ENCODE measurements around the gene FBXO28.
A peak's percentile ranks its signal among the peaks of the same experiment; 100 is the strongest.
"Not testable (repeated sequence)": the region's sequence is repeated elsewhere in the genome, so short reads cannot be mapped to it uniquely, and the experiment has no call there.

The FBXO28 gene

GRCh38 chr1:224113918-224114786, at the start of gene FBXO28:
TSS of gene FBXO28 (plus strand) at chr1:224114111. CDS start at chr1:224114130, 19 bp downstream.
- DNase-seq (ENCODE audit: low read depth) = peak; percentile 85

GRCh38 chr1:224064150-224064549, 49.8 kb upstream of the FBXO28 start:
- DNase-seq (ENCODE audit: low read depth) = no peak

- no peak for DNase-seq (ENCODE audit: low read depth)
Measured at GRCh38 chr1:224065455-224065854, 48.5 kb upstream of the FBXO28 start.

DNA sequence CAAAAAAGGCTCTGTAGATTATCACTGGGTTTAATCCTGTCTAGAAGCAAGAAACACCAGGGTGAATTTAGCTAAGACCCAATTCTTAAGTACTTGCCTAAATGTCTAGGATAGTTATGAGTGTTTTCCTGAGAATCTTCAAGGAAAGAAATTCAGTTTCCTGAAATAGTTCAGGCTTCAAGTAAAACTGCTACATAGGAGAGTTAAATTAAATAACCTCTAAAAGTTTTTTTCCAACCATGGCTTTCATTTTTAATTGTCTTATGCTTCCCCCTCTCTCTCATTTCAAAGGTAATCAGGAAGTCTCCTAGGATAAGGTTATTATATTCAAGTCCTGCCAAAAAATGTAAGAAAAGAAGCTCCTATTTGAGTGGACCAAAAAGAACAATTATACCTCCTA, 46.7 kb upstream of the FBXO28 start:
- no peak for DNase-seq (ENCODE audit: low read depth)

DNA sequence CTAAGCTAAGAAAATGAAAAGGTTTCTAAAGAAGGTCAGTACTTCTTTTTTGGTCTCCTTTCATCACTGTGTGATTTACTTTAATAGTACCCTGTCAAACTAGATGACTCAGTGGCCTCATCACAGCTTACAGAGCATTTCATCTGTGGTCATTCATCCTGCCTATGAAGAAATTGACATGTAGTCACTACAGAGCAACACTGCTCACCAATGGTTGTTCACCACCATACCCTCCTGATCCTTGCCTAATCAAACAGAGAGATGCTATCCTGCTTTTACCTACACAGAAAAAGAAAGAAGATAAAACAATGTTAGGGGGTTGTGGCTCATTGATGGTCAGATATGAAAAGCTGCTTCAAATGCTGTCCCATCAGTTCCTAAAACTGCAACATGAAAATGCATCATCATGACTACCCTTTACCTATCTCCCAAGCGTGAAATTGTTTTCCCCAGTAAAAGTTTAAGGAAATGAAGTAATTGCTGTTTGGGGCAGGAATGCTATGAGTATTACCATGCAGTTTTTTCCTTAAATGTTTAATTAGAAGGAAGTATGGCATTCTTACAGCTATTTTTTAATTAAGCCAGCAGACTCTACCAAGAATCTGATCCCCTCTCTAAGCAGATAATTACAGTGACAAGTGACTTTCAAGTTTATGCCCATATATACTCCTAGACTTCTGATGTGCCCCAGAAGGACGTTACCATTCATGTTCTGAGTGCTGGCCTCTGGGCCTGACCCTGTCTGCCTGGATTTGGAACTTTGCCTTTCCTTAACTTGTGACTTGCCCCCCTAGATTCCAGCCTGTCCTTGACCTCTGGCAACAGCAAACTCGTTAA, 46.1 kb upstream of the FBXO28 start:
- DNase-seq (ENCODE audit: low read depth) = no peak

- DNase-seq (ENCODE audit: low read depth) = no peak
Measured at GRCh38 chr1:224068458-224069072, 45.3 kb upstream of the FBXO28 start.

GRCh38 chr1:224069138-224069537, 44.8 kb upstream of the FBXO28 start:
- no peak for DNase-seq (ENCODE audit: low read depth)

DNA sequence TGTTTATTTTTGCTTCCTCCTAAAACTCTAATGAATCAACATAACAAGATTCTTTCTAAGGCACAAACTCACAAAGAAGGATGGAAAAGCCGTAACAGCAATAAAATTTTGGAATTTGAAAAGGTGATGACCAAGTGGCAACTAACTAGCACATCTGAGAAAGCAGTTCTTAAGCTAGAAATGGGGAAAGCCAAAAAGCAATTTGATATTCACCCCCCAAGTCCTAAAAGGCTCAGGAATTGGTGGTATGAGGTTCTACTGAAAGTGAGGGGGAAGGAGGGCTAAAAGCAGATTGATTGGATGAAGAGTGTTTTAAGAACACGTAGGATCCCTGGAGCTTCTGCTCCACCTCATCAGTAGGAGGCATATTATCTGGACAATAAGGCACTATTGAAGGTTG, 43.4 kb upstream of the FBXO28 start:
- DNase-seq (ENCODE audit: low read depth) = no peak

DNA sequence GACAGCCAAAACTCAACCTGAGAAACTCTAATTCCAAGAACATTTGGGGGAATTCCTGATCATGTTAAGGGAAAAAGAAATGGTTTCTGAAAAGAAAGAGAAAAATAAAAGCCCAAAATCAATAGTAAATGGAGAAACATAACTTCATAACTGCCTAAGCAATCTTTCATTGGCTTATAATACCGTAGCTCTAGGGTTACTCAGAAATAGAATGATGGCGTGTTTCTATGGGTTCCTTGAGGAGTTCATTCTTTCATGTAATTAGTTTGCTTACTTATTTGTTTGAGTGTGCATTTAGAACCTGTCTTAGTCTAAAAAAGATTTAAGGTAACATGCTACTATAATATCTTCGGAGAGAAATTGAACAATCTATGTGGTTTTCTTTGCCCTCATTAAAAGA, 37.5 kb upstream of the FBXO28 start:
- no peak for DNase-seq (ENCODE audit: low read depth)

GRCh38 chr1:224079644-224080043, 34.3 kb upstream of the FBXO28 start:
- not testable (repeated sequence) for DNase-seq (ENCODE audit: low read depth)

DNA sequence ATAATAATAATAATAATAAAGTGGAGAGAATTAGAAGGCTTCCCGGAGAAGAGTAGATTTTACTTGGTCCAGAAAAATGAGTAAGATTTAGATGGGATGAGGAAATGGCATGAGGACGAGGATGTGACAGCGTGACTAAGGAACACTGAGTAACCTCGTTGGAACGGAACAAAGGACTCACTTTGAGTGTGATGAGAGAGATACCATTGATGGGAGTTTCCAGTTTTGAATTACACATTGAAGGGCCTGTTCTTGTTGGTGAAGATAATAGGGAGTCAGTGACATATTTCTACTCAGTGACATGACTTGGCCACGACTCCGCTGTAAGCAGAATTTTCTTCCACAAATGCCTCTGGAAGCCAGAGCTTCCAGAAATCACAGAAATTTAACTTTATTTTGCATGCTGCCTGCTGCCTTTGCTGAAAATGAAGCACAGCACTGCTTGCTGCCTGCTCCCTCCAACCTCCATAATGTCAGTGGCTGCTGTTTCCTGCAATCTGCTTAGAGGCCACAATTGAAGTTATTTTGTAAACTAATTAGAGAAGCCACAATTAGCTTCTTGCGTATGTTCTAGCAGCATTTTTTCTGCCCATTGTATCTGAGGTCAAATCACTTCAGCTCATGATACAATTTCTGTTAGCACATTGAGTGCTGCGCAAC, 33.7 kb upstream of the FBXO28 start:
- DNase-seq (ENCODE audit: low read depth) = no peak

DNA sequence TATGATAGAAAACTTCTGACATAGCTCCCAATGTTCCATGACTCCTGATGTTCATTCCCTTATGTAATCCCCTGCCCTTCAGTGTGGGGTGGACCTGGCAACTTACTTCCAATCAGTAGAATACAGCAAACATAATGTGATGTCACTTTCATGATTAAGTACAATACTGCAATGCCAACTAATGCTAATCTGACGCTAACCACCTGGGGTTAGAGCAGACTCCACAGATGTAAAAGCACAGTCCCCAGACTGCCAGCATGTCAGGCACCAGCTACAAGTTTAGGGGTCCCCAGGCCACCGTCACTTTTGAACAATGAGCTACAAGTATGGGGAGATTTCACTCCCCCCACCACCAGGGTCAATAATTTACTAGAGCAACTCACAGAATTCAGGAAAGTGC, 32.3 kb upstream of the FBXO28 start:
- DNase-seq (ENCODE audit: low read depth) = no peak

GRCh38 chr1:224082146-224082545, 31.8 kb upstream of the FBXO28 start:
- no peak for DNase-seq (ENCODE audit: low read depth)

DNA sequence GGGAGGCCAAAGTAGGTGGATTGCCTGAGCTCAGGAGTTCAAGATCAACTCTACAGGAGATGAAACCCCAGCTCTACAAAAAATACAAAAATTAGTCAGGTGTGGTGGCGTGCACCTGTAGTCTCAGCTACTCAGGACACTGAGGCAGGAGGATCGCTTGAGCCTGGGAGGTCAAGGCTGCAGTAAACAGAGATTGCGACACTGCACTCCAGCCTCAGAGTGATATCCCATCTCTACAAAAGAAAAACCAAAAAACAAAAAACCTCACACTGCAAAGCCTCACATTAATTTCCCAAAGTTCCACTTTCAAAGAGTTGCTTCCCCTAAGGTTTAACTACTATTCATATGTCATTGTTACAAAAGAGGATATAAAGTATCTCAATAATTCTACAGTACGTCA, 29.0 kb upstream of the FBXO28 start:
- DNase-seq (ENCODE audit: low read depth) = no peak

- no peak for DNase-seq (ENCODE audit: low read depth)
Measured at GRCh38 chr1:224085421-224086108, 28.3 kb upstream of the FBXO28 start.

DNA sequence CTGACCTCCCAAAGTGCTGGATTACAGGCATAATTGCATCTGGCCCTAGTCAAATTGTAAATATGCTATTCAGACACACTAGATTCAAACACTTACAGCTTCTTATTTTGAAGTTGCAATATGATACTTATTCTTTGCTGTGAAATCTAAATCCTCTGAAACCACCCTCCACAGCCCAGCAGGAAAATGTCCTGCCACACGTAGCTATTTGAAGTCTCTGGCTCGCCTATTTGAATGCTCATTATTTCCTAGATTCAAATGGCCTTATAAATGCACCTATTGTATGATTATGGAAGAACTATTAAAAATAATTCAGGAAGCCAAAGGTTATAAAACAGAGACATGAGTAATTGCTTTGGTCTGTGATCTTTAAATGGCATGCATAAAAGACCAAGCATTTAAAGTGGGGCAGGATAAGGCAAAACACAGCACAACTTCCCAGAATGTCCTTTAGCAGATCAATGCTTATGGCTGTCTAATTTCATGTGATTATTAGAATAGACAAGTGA, 26.6 kb upstream of the FBXO28 start:
- DNase-seq (ENCODE audit: low read depth) = no peak

DNA sequence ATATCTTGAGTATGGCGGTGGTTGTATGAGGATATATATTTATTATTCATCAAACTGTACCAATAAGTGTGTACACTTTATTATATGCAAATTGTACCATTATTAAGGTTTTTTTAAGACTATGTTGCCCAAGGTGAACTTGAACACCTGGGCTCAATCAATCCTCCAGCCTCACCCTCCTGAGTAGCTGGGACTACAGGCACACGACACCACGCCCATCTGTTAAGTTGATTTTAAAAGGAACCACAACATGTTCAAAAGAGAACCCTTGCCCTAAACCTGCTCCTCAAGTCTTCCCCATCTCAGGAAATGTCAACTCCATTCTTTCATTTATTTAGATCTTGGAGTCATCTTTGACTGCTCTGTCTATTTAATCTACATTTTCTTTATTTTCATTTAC, 24.3 kb upstream of the FBXO28 start:
- no peak for DNase-seq (ENCODE audit: low read depth)

- no peak for DNase-seq (ENCODE audit: low read depth)
Measured at GRCh38 chr1:224090116-224090515, 23.8 kb upstream of the FBXO28 start.

GRCh38 chr1:224092111-224092510, 21.8 kb upstream of the FBXO28 start:
- no peak for DNase-seq (ENCODE audit: low read depth)

DNA sequence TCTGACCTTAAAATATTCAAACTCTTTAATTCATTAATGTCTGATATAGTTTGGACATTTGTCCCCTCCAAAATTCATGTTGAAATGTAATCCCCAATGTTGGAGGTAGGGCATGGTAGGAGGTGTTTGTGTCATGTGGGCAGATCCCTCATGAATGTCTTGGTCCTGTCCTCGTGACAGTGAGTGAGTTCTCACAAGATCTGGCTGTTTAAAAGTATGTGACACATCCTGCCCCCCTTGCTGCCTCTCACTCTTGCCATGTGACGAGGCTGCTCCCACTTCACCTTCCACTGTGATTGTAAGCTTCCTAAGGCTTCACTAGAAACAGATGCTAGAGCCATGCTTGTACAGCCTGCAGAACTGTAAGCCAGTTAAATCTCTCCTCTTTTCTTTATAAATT, 21.3 kb upstream of the FBXO28 start:
- DNase-seq (ENCODE audit: low read depth) = no peak

GRCh38 chr1:224095339-224095738, 18.6 kb upstream of the FBXO28 start:
- DNase-seq (ENCODE audit: low read depth) = no peak
